ENCODE data around the gene MED28.
"Not testable (repeated sequence)": the region's sequence is repeated elsewhere in the genome, so short reads cannot be mapped to it uniquely, and the experiment has no call there.

Gene MED28

GRCh38 chr4:17619416-17620105, 5.1 kb downstream of the MED28 start:
- no peak for DNase-seq

GRCh38 chr4:17623451-17624001, 9.1 kb downstream of the MED28 start:
- DNase-seq = no peak

- no peak for DNase-seq
These were observed 10.4 kb downstream of the MED28 start for GRCh38 chr4:17624821-17625220.

- no peak for DNase-seq
These were observed 15.8 kb downstream of the MED28 start for GRCh38 chr4:17630228-17630627.

- DNase-seq = no peak
These were observed 19.2 kb downstream of the MED28 start for GRCh38 chr4:17633600-17633999.

- DNase-seq = no peak
These were observed 20.6 kb downstream of the MED28 start for GRCh38 chr4:17635056-17635455.

GRCh38 chr4:17636341-17636695, 21.9 kb downstream of the MED28 start:
- DNase-seq = no peak

GRCh38 chr4:17636696-17637622, 22.5 kb downstream of the MED28 start:
- DNase-seq = peak; percentile 7

- DNase-seq = no peak
These were observed 24.7 kb downstream of the MED28 start for GRCh38 chr4:17639136-17639535.

GRCh38 chr4:17642398-17642783, 27.9 kb downstream of the MED28 start:
- DNase-seq = no peak

- no peak for DNase-seq
These were observed 32.3 kb downstream of the MED28 start for GRCh38 chr4:17646693-17647092.

GRCh38 chr4:17647176-17647806, 32.9 kb downstream of the MED28 start:
- DNase-seq = no peak

- no peak for DNase-seq
These were observed 33.5 kb downstream of the MED28 start for GRCh38 chr4:17647927-17648326.

GRCh38 chr4:17650406-17650805, 36.0 kb downstream of the MED28 start:
- DNase-seq = no peak

- no peak for DNase-seq
These were observed 40.3 kb downstream of the MED28 start for GRCh38 chr4:17654701-17655100.

GRCh38 chr4:17657090-17657489, 42.6 kb downstream of the MED28 start:
- DNase-seq = no peak

GRCh38 chr4:17657849-17658248, 43.4 kb downstream of the MED28 start:
- DNase-seq = no peak

GRCh38 chr4:17659196-17659595, 44.8 kb downstream of the MED28 start:
- DNase-seq = not testable (repeated sequence)

- no peak for DNase-seq
These were observed 48.3 kb downstream of the MED28 start for GRCh38 chr4:17662694-17663093.

- DNase-seq = no peak
These were observed 50.3 kb downstream of the MED28 start for GRCh38 chr4:17664755-17665154.

- no peak for DNase-seq
These were observed 50.9 kb downstream of the MED28 start for GRCh38 chr4:17665346-17665745.

GRCh38 chr4:17665852-17666251, 51.4 kb downstream of the MED28 start:
- DNase-seq = no peak

GRCh38 chr4:17667253-17667652, 52.8 kb downstream of the MED28 start:
- no peak for DNase-seq

Data from NCI-H748 treated with DMSO at 0.1 percent for 48 hours (cell line).